SJCRH30 (cell line): ENCODE results near the gene CRYGN. TPM values are rescaled to one million over a fixed set of nuclear protein-coding genes. Genes with fewer than 3 reads are reported as not detected.

Experiments
- DNase-seq, 2 experiments: peaks; one replicate each; pipeline ENCODE4 v3.0.0-alpha.2; 2015 to 2020
- H3K27ac ChIP-seq: fragments of 250-450 bp; sonication (Bioruptor Pico); 2 replicates; pipeline ENCODE4 v1.5.1; 2020; ENCODE audit warnings: mild to moderate bottlenecking, moderate library complexity
- H3K27me3 ChIP-seq: fragments of 250-450 bp; sonication (Bioruptor Pico); 2 replicates; pipeline ENCODE4 v1.5.1; 2020; ENCODE audit warnings: mild to moderate bottlenecking, moderate library complexity
- H3K36me3 ChIP-seq: fragments of 250-450 bp; sonication (Bioruptor Pico); 2 replicates; pipeline ENCODE4 v1.5.1; 2020; ENCODE audit warnings: mild to moderate bottlenecking, moderate library complexity
- H3K4me1 ChIP-seq: fragments of 250-450 bp; sonication (Bioruptor Pico); 2 replicates; pipeline ENCODE4 v1.5.1; 2020; ENCODE audit warnings: mild to moderate bottlenecking, moderate library complexity
- H3K4me3 ChIP-seq: fragments of 250-450 bp; sonication (Bioruptor Pico); 2 replicates; pipeline ENCODE4 v1.5.1; 2020; ENCODE audit warnings: mild to moderate bottlenecking, moderate library complexity
- H3K9me3 ChIP-seq: fragments of 250-450 bp; sonication (Bioruptor Pico); replicated peaks from 2 replicates; pipeline ENCODE4 v1.5.1; 2020; ENCODE audit warnings: mild to moderate bottlenecking, moderate library complexity
- total RNA-seq: library from RNA; depleted of rRNA; stranded (reverse); fragments of >200 nt; shearing (Covaris generic); gene quantifications from 2 replicates; pipeline ENCODE4 v1.2.3, GENCODE V29; 2014

Gene CRYGN
- total RNA-seq, 1 experiment from 2014 or later: not detected

- no peaks in the 10 kb centered on the region for H3K4me1 ChIP-seq
- peaks cover 61% of the 10 kb centered on the region for H3K36me3 ChIP-seq
- H3K27ac ChIP-seq: no peak overlapping the region
Measured at GRCh38 chr7:151468217-151469018, 28.5 kb upstream of the CRYGN start.

GRCh38 chr7:151465169-151465568 lies 25.2 kb upstream of the CRYGN start:
- H3K4me3 ChIP-seq: no peak overlapping the region
- no peaks in the 10 kb centered on the region; the same call in 1 of the 2 replicates for H3K9me3 ChIP-seq
- H3K36me3 ChIP-seq: peaks cover 40% of the 10 kb centered on the region
- H3K4me1 ChIP-seq: peaks cover 5% of the 10 kb centered on the region; the same call in 1 of the 2 replicates
- DNase-seq: no peak
- H3K27me3 ChIP-seq: no peaks in the 10 kb centered on the region
- H3K27ac ChIP-seq: no peak overlapping the region

More at GRCh38 chr7:151468217-151469018, 28.5 kb upstream of the CRYGN start:
- Histone ChIP-seq H3K9me3 (no peaks in the 10 kb centered on the region), H3K27me3 (no peaks in the 10 kb centered on the region), H3K4me3 (no peak overlapping the region)
- DNase-seq: no peak

GRCh38 chr7:151462306-151462779 lies 22.4 kb upstream of the CRYGN start:
- DNase-seq: no peak
- Histone ChIP-seq H3K27me3 (no peaks in the 10 kb centered on the region), H3K36me3 (peaks cover 17% of the 10 kb centered on the region), H3K9me3 (no peaks in the 10 kb centered on the region; the same call in 1 of the 2 replicates), H3K27ac (no peak overlapping the region), H3K4me1 (peaks cover 12% of the 10 kb centered on the region), H3K4me3 (no peak overlapping the region)

- peaks cover 17% of the 10 kb centered on the region for H3K36me3 ChIP-seq
- no peaks in the 10 kb centered on the region; the same call in 1 of the 2 replicates for H3K9me3 ChIP-seq
- no peak overlapping the region for H3K27ac ChIP-seq
- no peak overlapping the region for H3K4me3 ChIP-seq
- no peaks in the 10 kb centered on the region for H3K27me3 ChIP-seq
- DNase-seq: peak in 1 of 2 experiments; percentile 17
- H3K4me1 ChIP-seq: peaks cover 12% of the 10 kb centered on the region
Measured at GRCh38 chr7:151461942-151462230, 21.9 kb upstream of the CRYGN start.

- H3K4me1 ChIP-seq: peaks cover 12% of the 10 kb centered on the region
- no peak for DNase-seq
- H3K36me3 ChIP-seq: peaks cover 15% of the 10 kb centered on the region
- no peaks in the 10 kb centered on the region for H3K27me3 ChIP-seq
- H3K9me3 ChIP-seq: no peaks in the 10 kb centered on the region; the same call in 1 of the 2 replicates
- no peak overlapping the region for H3K27ac ChIP-seq
- H3K4me3 ChIP-seq: no peak overlapping the region
Measured at GRCh38 chr7:151461096-151461941, 21.4 kb upstream of the CRYGN start.

GRCh38 chr7:151460474-151460855 lies 20.5 kb upstream of the CRYGN start:
- H3K4me3 ChIP-seq: peak overlapping the region; percentile 27
- H3K27ac ChIP-seq: peak overlapping the region; percentile 42
- H3K4me1 ChIP-seq: peaks cover 12% of the 10 kb centered on the region
- H3K9me3 ChIP-seq: no peaks in the 10 kb centered on the region; the same call in 1 of the 2 replicates
- H3K36me3 ChIP-seq: peaks cover 6% of the 10 kb centered on the region; the same call in 1 of the 2 replicates
- DNase-seq: no peak
- H3K27me3 ChIP-seq: no peaks in the 10 kb centered on the region

- Histone ChIP-seq H3K4me1 (peaks cover 12% of the 10 kb centered on the region), H3K27ac (peak overlapping the region; percentile 42), H3K36me3 (peaks cover under 1% of the 10 kb centered on the region; the same call in 1 of the 2 replicates), H3K4me3 (peak overlapping the region; percentile 27), H3K9me3 (no peaks in the 10 kb centered on the region; the same call in 1 of the 2 replicates), H3K27me3 (no peaks in the 10 kb centered on the region)
- peak; percentile 75 to 78 for DNase-seq
Measured at GRCh38 chr7:151459726-151460473, 20.0 kb upstream of the CRYGN start.

GRCh38 chr7:151457534-151457933 lies 17.6 kb upstream of the CRYGN start:
- H3K9me3 ChIP-seq: no peaks in the 10 kb centered on the region; the same call in 1 of the 2 replicates
- H3K27ac ChIP-seq: no peak overlapping the region
- H3K4me1 ChIP-seq: peaks cover 15% of the 10 kb centered on the region
- H3K27me3 ChIP-seq: no peaks in the 10 kb centered on the region
- no peak overlapping the region for H3K4me3 ChIP-seq
- DNase-seq: no peak
- no peaks in the 10 kb centered on the region for H3K36me3 ChIP-seq

GRCh38 chr7:151456782-151457181 lies 16.8 kb upstream of the CRYGN start:
- no peaks in the 10 kb centered on the region for H3K27me3 ChIP-seq
- no peaks in the 10 kb centered on the region for H3K9me3 ChIP-seq
- peaks cover 15% of the 10 kb centered on the region for H3K4me1 ChIP-seq
- no peaks in the 10 kb centered on the region for H3K36me3 ChIP-seq
- no peak for DNase-seq
- no peak overlapping the region for H3K27ac ChIP-seq
- no peak overlapping the region for H3K4me3 ChIP-seq

GRCh38 chr7:151456276-151456675 lies 16.3 kb upstream of the CRYGN start:
- H3K4me3 ChIP-seq: no peak overlapping the region
- no peaks in the 10 kb centered on the region for H3K9me3 ChIP-seq
- peaks cover 4% of the 10 kb centered on the region for H3K27me3 ChIP-seq
- H3K27ac ChIP-seq: no peak overlapping the region
- DNase-seq: no peak
- H3K4me1 ChIP-seq: peaks cover 15% of the 10 kb centered on the region
- H3K36me3 ChIP-seq: no peaks in the 10 kb centered on the region

- Histone ChIP-seq H3K9me3 (no peaks in the 10 kb centered on the region), H3K27ac (no peak overlapping the region), H3K4me1 (peaks cover 15% of the 10 kb centered on the region), H3K4me3 (no peak overlapping the region), H3K36me3 (no peaks in the 10 kb centered on the region), H3K27me3 (peaks cover 6% of the 10 kb centered on the region)
- DNase-seq: no peak
Measured at GRCh38 chr7:151455690-151456089, 15.7 kb upstream of the CRYGN start.

GRCh38 chr7:151454932-151455530 lies 15.1 kb upstream of the CRYGN start:
- Histone ChIP-seq H3K4me3 (no peak overlapping the region), H3K27ac (no peak overlapping the region), H3K9me3 (no peaks in the 10 kb centered on the region), H3K4me1 (peaks cover 10% of the 10 kb centered on the region), H3K36me3 (no peaks in the 10 kb centered on the region), H3K27me3 (peaks cover 6% of the 10 kb centered on the region)
- no peak for DNase-seq

- Histone ChIP-seq H3K4me3 (no peak overlapping the region), H3K27ac (no peak overlapping the region), H3K36me3 (no peaks in the 10 kb centered on the region), H3K9me3 (no peaks in the 10 kb centered on the region), H3K4me1 (peaks cover 6% of the 10 kb centered on the region), H3K27me3 (peaks cover 6% of the 10 kb centered on the region)
- no peak for DNase-seq
Measured at GRCh38 chr7:151454305-151454704, 14.4 kb upstream of the CRYGN start.

- Histone ChIP-seq H3K27me3 (peaks cover 6% of the 10 kb centered on the region), H3K4me3 (no peak overlapping the region), H3K4me1 (peaks cover 2% of the 10 kb centered on the region; the same call in 1 of the 2 replicates), H3K36me3 (no peaks in the 10 kb centered on the region), H3K27ac (no peak overlapping the region), H3K9me3 (no peaks in the 10 kb centered on the region)
- peak; percentile 59 to 72 for DNase-seq
Measured at GRCh38 chr7:151453326-151453791, 13.4 kb upstream of the CRYGN start.
